HG03354 (cell line): Measurements from ENCODE around the gene LMLN.
"Not testable (repeated sequence)": the region's sequence is repeated elsewhere in the genome, so short reads cannot be mapped to it uniquely, and the experiment has no call there.

Experiments
- ATAC-seq: cut with Tn5 transposase; IDR thresholded peaks from one replicate; pipeline ENCODE4 v1.9.1; 2021; ENCODE audit warnings: mild to moderate bottlenecking; ENCODE audit not compliant: unreplicated experiment, poor library complexity, severe bottlenecking

LMLN gene

DNA sequence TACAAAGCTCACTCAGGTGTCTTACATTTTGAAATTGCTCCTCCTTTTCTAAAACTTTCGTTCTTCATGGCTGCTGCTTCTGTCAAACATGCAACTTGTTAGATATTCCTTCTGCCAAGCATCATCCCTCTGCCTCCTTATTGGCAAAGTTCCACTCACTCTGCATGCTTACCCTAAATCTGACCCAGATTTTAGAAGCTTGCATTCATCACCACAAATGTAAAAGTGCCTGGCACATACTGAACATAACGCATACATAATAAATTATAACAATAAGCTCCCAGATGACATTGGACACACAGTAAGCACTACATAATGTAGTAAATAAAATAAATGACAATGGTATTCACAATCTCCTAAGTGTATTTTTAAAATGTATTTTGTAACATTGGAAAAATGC is 107.4 kb downstream of the LMLN start:
- ATAC-seq, result no peak

DNA sequence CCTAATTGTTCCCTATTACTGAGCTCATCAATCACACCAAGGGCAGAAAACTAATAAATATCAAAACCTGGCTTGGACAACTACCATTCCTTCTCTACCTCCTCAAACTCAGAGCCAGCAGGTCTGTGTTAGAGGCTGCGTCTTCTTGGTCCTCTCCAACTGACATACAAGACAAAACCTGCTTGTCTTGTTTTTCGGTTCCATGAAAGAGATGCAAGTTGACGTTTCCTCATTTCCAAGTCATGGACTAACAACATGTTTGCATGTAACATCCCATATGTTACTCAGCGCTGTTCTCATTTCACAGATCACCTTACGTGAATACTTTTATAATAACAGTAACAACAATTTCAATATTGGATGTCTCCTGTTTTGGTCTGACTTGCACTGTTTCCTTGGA is 110.9 kb downstream of the LMLN start:
- no peak for ATAC-seq

DNA sequence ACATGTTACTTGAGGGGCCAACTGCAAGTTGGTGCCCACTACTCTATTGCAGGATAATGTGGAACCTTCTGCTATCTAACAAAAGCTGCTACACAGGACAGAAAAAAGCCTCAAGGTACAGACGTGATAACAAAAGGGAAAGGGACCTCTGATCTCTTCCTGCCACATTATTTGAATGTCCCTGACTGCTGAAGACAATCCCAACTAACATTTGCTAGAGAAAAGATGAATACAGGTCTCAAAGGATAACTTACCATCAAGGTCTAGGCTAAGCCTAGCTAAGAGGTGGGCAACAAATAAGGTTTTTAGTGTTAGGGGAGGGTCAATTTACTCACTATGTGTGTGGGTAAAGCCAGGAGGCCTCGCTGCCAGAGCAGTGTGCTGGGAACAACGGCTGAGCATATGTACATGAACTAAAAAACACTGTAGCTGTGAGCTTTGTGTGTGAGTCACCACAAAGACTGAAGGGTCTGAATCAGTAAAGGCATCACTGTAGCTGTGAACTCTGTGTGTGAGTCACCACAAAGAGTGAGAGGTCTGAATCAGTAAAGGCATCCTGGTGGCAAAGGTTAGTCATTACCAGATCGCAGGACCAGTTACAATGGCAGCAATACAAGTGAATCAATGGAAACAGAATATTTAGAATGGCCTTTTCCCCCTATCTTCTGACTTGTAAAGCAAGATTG is 111.7 kb downstream of the LMLN start:
- peak; percentile 79 for ATAC-seq

DNA sequence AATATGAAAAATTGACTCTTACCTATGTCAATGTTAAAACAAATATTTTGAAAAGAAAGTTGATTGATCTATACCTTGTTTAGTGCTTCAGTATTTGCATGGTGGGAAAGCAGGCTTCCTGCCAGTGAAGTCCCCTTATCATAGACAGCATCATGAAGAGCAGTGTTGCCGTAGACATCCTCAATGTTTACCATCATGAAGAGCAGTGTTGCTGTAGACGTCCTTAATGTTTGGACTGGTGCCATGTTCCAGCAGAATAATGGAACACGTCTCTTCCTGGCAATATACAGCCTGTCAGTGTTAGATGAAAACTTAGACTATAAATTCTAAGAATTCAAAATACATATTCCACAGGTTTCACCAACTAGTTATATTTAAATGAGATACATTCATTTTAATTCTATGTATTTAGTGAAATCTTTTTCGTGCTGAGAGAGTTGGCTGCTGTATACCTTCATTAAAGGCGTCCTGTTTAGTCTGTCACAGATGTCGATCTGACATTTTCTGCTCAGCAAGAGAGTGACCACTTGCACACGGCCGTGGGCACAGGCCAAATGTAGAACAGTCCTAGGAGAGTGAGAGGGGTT is 116.8 kb downstream of the LMLN start:
- no peak for ATAC-seq

DNA sequence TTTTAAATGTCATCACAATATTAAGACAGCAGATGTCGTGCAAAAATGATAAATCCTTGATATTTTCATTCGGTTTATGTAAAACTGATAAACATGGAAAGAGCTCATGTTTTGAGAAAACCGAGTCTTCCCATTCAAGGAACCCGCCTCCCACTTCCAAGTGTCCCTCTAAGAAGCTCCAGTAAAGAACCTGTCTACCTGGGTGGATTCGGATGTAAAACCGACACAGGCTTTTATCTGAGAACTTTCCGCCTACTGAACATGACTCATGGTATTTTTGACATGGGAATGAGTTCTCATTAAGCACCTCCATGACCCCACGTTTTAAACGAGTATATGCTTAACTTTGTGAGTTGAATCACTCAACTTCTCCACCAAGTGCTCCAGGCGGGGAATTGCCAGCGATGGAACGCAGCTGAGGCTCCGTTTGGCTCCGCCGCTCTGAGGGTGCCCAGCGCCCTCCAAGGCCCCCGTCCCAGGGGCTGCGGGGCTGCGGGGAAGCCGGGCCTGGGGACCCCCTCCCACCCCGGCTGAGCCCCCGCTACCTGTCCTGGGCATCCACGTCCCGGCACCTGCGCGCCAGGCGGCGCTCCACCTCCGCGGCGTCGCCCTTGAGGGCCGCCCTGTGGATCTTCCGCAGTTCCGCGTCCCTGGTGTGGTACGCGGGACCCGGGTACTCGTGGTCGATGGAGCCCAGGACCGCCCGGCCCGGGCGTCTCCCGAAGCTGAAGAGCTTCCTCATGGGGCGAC is 119.9 kb downstream of the LMLN start:
- ATAC-seq, result peak; percentile 35

DNA sequence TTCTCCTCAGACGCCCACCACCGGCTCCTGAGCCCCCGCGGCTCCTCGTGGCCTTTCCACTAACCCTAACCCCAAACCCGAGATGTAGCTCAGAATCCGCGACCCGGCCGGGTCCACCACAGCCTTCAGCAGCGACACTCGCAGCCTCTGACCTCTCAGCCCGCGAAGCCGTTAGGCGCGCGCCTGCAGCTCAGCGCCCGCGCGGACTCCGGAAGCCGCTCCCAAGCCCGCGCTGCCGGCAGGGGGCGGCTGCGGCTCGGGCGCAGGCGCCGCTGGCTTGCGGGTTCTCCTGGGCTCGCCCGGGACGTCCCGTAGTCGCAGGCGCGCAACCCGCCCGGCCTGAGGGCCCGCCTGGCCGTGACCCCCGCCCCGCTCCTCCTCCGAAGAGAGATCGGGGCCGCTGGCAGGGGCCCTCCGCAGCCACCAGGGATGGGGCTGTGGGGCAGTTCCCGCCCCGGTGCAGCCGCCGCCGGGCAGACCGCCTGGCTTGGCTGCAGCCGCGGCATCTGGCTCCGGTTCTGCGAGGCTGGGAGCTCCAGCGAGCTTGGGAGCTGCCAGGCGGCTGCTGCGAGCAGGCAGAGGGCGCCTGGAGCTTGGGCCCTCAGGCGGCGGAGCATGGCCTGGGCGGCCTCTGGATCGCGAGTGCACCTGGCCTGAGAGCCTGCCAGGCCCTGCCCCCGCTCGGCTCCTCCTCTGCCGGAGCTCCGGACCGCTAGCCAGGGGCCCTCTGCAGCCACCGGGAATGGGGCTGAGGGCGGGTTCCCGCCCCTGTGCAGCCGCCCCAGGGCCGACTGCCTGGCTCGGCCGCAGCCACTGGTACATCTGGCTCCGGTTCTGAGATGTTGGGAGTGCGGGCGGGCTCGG is 120.7 kb downstream of the LMLN start:
- ATAC-seq, result peak; percentile 87

DNA sequence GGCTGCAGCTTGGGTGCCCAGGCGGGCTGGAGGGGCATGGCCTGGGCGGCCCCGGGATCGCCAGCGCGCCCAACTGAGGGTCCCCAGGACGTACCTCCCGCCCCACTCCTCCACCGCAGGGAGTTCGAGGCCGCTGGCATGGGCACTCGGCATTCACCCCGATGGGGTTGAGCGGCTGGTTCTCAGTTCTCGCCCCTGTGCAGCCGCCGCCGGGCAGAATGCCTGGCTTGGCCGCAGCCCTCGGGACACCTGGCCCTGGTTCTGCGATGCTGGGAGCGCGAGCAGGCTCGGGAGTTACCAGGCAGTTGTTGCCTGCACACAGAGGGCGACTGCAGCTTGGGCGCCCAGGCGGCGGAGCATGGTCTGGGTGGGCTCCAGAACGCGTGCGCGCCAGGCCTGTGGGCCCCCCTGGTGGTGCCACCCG is 121.4 kb downstream of the LMLN start:
- no peak for ATAC-seq

DNA sequence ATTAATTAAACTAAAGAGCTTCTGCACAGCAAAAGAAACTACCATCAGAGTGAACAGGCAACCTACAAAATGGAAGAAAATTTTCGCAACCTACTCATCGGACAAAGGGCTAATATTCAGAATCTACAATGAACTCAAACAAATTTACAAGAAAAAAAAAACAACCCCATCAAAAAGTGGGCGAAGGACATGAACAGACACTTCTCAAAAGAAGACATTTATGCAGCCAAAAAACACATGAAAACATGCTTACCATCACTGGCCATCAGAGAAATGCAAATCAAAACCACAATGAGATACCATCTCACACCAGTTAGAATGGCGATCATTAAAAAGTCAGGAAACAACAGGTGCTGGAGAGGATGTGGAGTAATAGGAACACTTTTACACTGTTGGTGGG is 122.2 kb downstream of the LMLN start:
- ATAC-seq, result not testable (repeated sequence)

DNA sequence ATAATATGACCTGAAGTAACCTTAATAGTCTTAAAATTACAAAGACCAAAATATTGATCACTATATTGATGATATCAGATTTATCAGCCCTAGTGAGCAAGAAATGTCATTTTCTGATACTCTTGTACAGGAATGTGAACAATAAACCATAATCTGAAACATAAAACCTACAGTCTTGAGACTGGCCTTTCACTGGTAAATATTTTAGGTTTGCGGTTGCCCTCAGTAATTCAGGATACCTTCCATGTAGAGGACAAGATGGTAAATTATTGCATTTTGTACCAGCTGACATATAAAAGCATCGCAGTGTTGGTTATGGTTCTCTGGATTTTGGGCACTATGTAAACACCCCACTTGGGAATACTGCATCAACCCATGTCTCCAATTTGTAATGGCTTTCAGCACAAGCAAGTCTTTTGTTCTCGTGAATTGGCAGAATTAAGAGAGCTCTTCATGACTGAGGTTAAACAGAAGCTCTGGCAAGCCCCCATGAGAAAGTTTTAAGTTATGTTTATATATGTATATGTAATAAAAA is 128.5 kb downstream of the LMLN start:
- no peak for ATAC-seq

DNA sequence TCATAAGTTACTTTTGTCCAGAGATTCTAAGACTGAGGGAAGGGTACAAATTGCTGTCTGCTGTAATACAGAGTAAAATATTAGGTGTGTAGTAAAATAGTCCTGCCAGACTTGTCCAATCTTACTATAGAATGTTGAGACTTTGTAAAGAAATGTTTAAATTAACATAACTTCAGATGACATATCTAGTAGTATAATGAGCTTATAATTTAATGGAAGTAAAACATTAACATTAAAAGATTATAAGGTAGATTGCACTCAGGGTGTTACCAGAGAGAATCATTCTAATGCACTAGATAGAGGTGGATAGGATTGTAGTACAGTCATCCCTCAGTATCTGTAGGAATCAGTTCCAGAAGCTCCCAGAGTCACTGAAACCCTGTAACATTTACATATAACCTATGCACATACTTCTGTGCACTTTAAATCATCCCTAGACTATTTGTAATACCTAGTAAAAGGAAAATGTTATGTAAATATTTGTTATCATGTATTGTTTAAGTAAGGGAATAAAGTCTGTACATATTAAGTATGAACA is 130.8 kb downstream of the LMLN start:
- no peak for ATAC-seq

DNA sequence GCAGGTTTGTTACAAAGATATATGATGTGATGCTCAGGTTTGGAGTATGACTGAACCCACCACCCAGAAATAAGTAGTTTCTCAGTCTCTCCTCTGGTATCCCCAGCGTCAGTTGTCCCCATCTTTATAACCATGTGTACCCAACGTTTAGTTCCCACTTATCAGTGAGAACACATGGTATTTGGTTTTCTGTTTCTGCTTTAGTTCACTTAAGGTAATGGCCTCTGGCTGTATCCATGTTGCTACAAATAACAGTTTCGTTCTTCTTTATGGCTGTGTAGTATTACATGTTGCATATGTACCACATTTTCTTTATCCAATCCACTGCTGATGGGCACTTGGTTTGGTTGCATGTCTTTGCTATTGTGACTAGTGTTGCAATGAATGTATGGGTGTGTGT is 132.3 kb downstream of the LMLN start:
- no peak for ATAC-seq

DNA sequence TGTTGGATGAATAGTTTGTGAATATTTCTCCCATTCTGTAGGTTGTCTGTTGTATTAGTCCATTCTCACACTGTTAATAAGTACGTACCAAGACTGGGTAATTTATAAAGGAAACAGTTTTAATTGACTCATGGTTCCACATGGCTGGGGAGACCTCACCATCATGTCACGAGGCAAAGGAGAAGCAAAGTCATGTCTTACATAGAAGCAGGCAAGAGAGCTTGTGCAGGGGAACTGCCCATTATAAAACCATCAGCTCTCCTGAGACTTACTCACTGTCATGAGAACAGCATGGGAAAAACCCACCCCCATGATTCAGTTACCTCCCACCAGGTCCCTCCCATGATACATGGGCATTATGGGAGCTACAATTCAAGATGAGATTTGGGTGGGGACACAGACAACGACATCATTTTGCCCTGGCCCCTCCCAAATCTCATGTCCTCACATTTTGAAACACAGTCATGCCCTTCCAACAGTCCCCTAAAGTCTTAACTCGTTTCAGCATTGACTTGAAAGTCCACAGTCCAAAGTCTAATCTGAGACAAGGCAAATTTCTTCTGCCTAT is 133.2 kb downstream of the LMLN start:
- no peak for ATAC-seq
